Neural crest cell (in vitro differentiated cells): ENCODE measurements around the gene SPATA13. TPM values are rescaled to one million over a fixed set of nuclear protein-coding genes. Genes with fewer than 3 reads are reported as not detected.
A peak's percentile ranks its signal among the peaks of the same experiment; 100 is the strongest.

Experiments used
- DNase-seq: peaks from one replicate; pipeline ENCODE4 v3.0.0; 2021; ENCODE audit warnings: low read depth, mixed read lengths, low spot score
- H3K27ac Mint-ChIP-seq: one replicate; pipeline ENCODE4 v1.8.0; 2021; ENCODE audit warnings: mild to moderate bottlenecking, mixed read lengths; ENCODE audit not compliant: unreplicated experiment
- H3K27me3 Mint-ChIP-seq: 2 replicates; pipeline ENCODE4 v1.8.0; 2021; ENCODE audit warnings: low read depth, mild to moderate bottlenecking, mixed read lengths
- H3K36me3 Mint-ChIP-seq: 2 replicates; pipeline ENCODE4 v1.8.0; 2021; ENCODE audit warnings: low read depth, mild to moderate bottlenecking, mixed read lengths
- H3K4me1 Mint-ChIP-seq: 2 replicates; pipeline ENCODE4 v1.8.0; 2021; ENCODE audit warnings: mixed read lengths
- H3K4me3 Mint-ChIP-seq: one replicate; pipeline ENCODE4 v1.8.0; 2021; ENCODE audit warnings: mild to moderate bottlenecking, mixed read lengths
- H3K9me3 Mint-ChIP-seq: 2 replicates; pipeline ENCODE4 v1.8.0; 2021; ENCODE audit warnings: mixed read lengths
- total RNA-seq: library from RNA; stranded (reverse); gene quantifications from 2 replicates; pipeline ENCODE4 v1.2.1, GENCODE V29; 2021
- TF ChIP-seq, protein P1 (sequence below): fragments of 200-600 bp; sonication (generic); conservative IDR thresholded peaks from 2 replicates; pipeline ENCODE4 v1.5.0; 2021; ENCODE audit warnings: antibody characterized with exemption, mild to moderate bottlenecking

SPATA13 gene
- total RNA-seq, 1 donor from 2014 or later, result 45.8 TPM

GRCh38 chr13:24251525-24251924, 91.0 kb downstream of the SPATA13 start:
- no peaks in the 10 kb centered on the region for H3K9me3 Mint-ChIP-seq
- H3K27ac Mint-ChIP-seq, result no peak overlapping the region
- no peaks in the 10 kb centered on the region for H3K27me3 Mint-ChIP-seq
- no peak overlapping the region for H3K4me3 Mint-ChIP-seq
- TF ChIP-seq, protein P1, sequence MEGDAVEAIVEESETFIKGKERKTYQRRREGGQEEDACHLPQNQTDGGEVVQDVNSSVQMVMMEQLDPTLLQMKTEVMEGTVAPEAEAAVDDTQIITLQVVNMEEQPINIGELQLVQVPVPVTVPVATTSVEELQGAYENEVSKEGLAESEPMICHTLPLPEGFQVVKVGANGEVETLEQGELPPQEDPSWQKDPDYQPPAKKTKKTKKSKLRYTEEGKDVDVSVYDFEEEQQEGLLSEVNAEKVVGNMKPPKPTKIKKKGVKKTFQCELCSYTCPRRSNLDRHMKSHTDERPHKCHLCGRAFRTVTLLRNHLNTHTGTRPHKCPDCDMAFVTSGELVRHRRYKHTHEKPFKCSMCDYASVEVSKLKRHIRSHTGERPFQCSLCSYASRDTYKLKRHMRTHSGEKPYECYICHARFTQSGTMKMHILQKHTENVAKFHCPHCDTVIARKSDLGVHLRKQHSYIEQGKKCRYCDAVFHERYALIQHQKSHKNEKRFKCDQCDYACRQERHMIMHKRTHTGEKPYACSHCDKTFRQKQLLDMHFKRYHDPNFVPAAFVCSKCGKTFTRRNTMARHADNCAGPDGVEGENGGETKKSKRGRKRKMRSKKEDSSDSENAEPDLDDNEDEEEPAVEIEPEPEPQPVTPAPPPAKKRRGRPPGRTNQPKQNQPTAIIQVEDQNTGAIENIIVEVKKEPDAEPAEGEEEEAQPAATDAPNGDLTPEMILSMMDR, result no peak
- DNase-seq, result no peak
- peaks cover 24% of the 10 kb centered on the region for H3K4me1 Mint-ChIP-seq
- peaks cover 29% of the 10 kb centered on the region for H3K36me3 Mint-ChIP-seq

DNA sequence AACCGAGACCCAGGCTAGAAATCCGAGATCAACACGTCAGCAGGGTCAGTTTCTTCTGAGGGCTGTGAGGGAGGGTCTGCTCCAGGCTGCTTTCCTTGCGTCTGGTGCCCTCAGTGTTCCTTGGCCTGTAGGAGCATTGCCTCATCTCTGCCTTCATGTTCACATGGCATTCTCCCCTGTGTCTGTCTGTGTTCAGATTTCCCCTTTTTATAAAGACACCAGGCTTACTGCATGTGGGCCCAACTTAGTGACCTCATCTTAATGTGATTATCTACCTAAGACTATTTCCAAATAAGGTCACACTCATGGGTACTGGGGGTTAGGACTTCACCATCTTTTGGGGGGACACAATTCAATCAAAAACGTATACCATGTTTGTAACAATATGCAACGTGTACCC, 91.6 kb downstream of the SPATA13 start:
- Mint-ChIP-seq H3K27me3 (no peaks in the 10 kb centered on the region), H3K27ac (no peak overlapping the region), H3K36me3 (peaks cover 29% of the 10 kb centered on the region), H3K4me1 (peaks cover 18% of the 10 kb centered on the region), H3K4me3 (no peak overlapping the region), H3K9me3 (no peaks in the 10 kb centered on the region)
- TF ChIP-seq, protein P1, result no peak
- DNase-seq, result no peak

- peaks cover 29% of the 10 kb centered on the region for H3K36me3 Mint-ChIP-seq
- no peaks in the 10 kb centered on the region for H3K27me3 Mint-ChIP-seq
- no peak for DNase-seq
- H3K9me3 Mint-ChIP-seq, result no peaks in the 10 kb centered on the region
- H3K4me3 Mint-ChIP-seq, result no peak overlapping the region
- no peak overlapping the region for H3K27ac Mint-ChIP-seq
- TF ChIP-seq, protein P1, result no peak
- peaks cover 18% of the 10 kb centered on the region for H3K4me1 Mint-ChIP-seq
These were observed 93.1 kb downstream of the SPATA13 start for GRCh38 chr13:24253520-24254145.

GRCh38 chr13:24254146-24254841, 93.8 kb downstream of the SPATA13 start:
- Mint-ChIP-seq H3K36me3 (peaks cover 29% of the 10 kb centered on the region), H3K4me3 (no peak overlapping the region), H3K27me3 (no peaks in the 10 kb centered on the region), H3K27ac (peak overlapping the region; percentile 63), H3K4me1 (peaks cover 18% of the 10 kb centered on the region), H3K9me3 (no peaks in the 10 kb centered on the region)
- no peak for DNase-seq
- TF ChIP-seq, protein P1, result no peak

DNA sequence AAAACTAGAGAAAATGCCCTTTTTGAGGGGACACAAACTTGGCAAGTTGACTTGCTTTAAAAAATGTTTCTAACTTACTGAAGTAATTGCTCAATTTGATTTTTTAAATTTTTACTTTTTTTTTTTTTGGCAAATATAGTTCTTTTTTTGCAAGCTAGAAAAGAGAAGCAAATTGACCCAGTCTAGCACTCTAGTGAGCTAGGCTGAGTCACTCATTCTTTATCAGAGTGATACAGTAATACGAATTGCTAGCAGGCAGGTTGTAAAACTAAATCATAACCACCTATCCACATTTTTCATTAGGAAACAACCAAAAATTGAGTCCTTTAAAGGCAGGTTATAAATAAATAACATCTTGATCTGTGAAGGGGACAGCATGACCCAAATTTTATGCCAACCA, 97.0 kb downstream of the SPATA13 start:
- Mint-ChIP-seq H3K4me3 (no peak overlapping the region), H3K27me3 (no peaks in the 10 kb centered on the region), H3K4me1 (peaks cover 6% of the 10 kb centered on the region), H3K9me3 (no peaks in the 10 kb centered on the region), H3K27ac (no peak overlapping the region), H3K36me3 (peaks cover 22% of the 10 kb centered on the region)
- no peak for DNase-seq
- TF ChIP-seq, protein P1, result no peak
